Activated naive CD4-positive, alpha-beta T cell treated with anti-CD3 and anti-CD28 coated beads, Interleukin-2, amount 10 ng/mL, durations not matched to agents 7 days and 5 days (primary cell): ENCODE data around the gene FBXO47.
"Not testable (repeated sequence)": the region's sequence is repeated elsewhere in the genome, so short reads cannot be mapped to it uniquely, and the experiment has no call there.

ENCODE experiments used
- CTCF ChIA-PET: fragments of 350-600 bp; sonication (Branson Sonifier 250); formaldehyde crosslinking; loops from one replicate; lab custom pipeline; 2021; ENCODE audit warnings: antibody characterized with exemption; lab: Charles Lee
- DNase-seq: peaks from one replicate; pipeline ENCODE4 v3.0.0-alpha.2; 2020
- H3K27ac Mint-ChIP-seq: one replicate; pipeline ENCODE4 v1.8.0; 2021; ENCODE audit warnings: mild to moderate bottlenecking, moderate library complexity, mixed read lengths
- H3K27me3 Mint-ChIP-seq: one replicate; pipeline ENCODE4 v1.8.0; 2021; ENCODE audit warnings: mild to moderate bottlenecking, mixed read lengths
- H3K36me3 Mint-ChIP-seq: one replicate; pipeline ENCODE4 v1.8.0; 2021; ENCODE audit warnings: mixed read lengths
- H3K4me1 Mint-ChIP-seq: one replicate; pipeline ENCODE4 v1.8.0; 2021; ENCODE audit warnings: mixed read lengths
- H3K4me3 Mint-ChIP-seq: one replicate; pipeline ENCODE4 v1.8.0; 2021; ENCODE audit warnings: mild to moderate bottlenecking, moderate library complexity, mixed read lengths
- H3K9me3 Mint-ChIP-seq: one replicate; pipeline ENCODE4 v1.8.0; 2021; ENCODE audit warnings: mixed read lengths

The FBXO47 gene

DNA sequence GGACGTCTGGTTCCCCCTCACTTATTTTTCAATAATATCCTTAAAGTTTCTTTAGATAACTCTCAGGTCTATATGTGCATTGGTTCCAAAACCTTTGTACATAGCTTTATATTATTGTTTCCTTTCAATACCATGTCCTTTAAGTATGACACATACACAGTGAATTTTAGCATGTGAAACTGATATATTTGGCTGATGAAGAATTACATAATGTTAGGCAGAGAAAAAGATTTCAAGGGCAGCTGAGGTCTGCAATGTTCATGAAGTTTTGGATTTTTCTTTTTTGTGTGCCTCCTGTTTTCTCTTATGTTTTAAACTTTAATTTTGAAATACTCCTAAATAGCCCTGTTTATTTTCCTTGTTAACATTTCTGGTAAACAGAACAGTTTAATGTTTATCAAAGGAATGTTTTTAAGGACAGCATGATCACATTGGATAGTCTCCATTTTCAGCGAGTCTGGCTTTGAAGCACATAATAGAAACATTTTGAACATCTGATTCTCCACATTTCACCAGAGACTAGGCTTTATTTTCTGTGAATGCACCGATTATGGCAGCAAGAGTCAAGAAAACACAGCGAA, 32.9 kb upstream of the FBXO47 start:
- no peak for DNase-seq
- Mint-ChIP-seq H3K9me3 (peaks cover 24% of the 10 kb centered on the region), H3K4me1 (peaks cover 30% of the 10 kb centered on the region), H3K36me3 (peaks cover 11% of the 10 kb centered on the region), H3K27me3 (peaks cover 29% of the 10 kb centered on the region), H3K27ac (no peak overlapping the region), H3K4me3 (no peak overlapping the region)
- CTCF ChIA-PET, result interaction anchor here (0.6 to 2.0 kb wide), 3 partner anchors 17 to 153 kb away, joined by 3 to 6 read pairs (median 4); no protein-coding TSS in a partner anchor

DNA sequence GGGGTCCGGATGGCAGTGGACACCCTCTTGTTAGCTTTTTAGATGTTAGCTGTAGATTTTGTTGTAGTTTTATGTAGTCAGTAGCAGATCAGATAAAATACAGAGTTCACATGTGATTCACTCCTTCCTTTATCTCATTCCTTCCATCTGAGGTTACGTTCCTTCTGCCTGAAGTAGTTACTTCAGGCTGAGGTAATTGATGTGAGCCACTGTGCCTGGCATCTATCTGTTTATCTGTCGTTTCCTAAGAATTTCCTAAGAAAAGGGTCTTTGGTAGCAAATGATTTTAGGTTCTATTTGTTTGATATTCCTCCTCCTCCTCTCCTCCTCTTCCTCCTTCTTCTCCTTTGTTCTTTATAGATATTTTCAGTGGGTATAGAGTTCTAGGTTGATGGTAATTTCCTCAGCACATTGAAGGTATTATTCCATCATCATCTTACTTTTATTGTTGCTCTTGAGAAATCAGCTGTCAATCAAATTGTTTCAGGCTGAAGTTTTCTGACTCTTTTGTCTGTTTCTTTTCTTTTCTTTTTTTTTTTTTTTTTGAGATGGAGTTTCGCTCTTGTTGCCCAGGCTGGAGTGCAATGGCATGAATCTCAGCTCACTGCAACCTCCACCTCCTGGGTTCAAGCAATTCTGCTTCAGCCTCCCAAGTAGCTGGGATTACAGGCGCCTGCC, 29.6 kb upstream of the FBXO47 start:
- CTCF ChIA-PET, result interaction anchor here (0.9 kb wide), 1 partner anchor 14 kb away, joined by 4 read pairs; no protein-coding TSS in a partner anchor
- Mint-ChIP-seq H3K27me3 (peaks cover 23% of the 10 kb centered on the region), H3K4me3 (no peak overlapping the region), H3K36me3 (peaks cover 5% of the 10 kb centered on the region), H3K27ac (no peak overlapping the region), H3K4me1 (peaks cover 1% of the 10 kb centered on the region), H3K9me3 (peaks cover 22% of the 10 kb centered on the region)
- no peak for DNase-seq

DNA sequence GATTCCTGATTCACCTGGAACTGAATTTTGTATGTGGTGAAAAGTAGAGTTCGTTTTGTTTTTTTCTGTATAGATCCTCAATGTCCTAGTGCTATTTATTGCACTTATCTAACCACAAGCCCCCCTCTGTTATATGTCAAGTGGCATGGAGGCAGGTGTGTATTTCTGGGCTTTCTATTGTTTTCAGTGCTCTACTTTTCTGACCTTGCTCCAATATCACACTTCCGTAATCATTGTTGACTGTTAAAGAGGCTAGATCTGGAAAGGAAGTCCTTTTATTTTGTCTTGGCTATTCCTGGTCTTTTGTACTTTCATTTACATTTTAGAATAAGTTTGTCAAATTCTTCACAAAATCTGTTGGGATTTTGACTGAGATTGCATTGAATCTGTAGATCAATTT, 26.8 kb upstream of the FBXO47 start:
- H3K36me3 Mint-ChIP-seq, result peaks cover 5% of the 10 kb centered on the region
- CTCF ChIA-PET, result interaction anchor here (0.9 to 1.7 kb wide), 2 partner anchors 19 to 68 kb away, joined by 3 read pairs; no protein-coding TSS in a partner anchor
- H3K9me3 Mint-ChIP-seq, result peaks cover 22% of the 10 kb centered on the region
- H3K4me1 Mint-ChIP-seq, result no peaks in the 10 kb centered on the region
- no peak overlapping the region for H3K4me3 Mint-ChIP-seq
- no peak for DNase-seq
- peaks cover 19% of the 10 kb centered on the region for H3K27me3 Mint-ChIP-seq
- H3K27ac Mint-ChIP-seq, result no peak overlapping the region

DNA sequence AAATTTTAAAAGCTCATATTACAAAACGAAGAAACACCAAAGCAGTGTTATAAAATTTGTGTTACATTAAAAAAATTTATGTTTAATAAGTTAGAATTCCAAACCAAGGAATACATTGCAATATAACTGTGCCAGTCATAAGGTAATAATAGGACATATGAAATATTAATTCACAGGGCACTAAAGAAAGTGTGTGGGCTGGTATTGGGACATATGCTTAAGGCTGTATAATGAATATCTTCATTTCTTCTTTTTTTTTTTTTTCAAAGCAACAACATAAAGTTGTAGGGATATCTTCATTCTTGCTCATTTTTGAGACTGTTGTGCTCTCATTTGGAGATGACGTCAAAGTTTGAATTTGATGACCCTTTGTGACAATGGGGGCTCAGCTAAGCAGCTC, 17.5 kb upstream of the FBXO47 start:
- no peak for DNase-seq
- Mint-ChIP-seq H3K9me3 (no peaks in the 10 kb centered on the region), H3K36me3 (no peaks in the 10 kb centered on the region), H3K4me3 (no peak overlapping the region), H3K27me3 (peaks cover 18% of the 10 kb centered on the region), H3K4me1 (peaks cover 7% of the 10 kb centered on the region), H3K27ac (no peak overlapping the region)
- CTCF ChIA-PET, result interaction anchor here (0.6 to 5.4 kb wide), 12 partner anchors 24 to 308 kb away, joined by 3 to 144 read pairs (median 4); partner anchors contain the start of gene PLXDC1

DNA sequence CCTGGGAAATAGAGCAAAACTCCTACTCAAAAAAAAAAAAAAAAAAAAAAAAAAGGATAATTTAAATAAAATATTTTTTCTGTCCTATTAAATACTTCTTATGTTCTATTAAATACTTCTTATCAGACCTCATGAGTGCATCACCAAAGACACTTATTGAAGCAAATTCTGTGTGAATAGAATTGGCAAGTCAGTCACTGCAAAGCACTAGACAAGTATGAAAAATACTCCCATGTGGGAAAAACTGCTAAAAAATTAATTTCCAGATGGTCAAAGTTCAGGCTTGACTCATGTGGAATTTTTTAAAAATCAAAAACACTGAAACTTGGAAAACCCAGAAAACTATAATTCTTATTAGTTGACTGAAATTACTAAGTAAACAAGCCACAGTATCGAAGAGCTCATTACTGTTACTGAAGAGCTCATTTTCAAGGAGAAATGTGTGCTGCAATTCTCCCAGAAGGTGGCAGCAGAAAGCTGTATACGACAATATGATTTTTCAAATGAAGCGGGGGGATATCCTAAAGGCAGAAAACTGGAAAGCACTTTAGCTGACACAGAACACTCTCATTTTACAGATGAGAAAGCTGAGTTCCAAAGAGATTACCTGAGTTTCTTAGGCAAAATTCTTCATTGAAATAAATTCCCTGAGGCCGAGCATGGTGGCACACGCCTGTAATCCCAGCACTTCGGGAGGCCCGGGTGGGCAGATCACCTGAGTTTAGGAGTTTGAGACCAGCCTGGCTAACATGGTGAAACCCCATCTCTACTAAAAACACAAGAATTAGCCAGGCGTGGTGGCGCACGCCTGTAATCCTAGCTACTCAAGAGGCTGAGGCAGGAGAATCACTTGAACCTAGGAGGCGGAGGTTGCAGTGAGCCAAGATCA, 15.9 kb upstream of the FBXO47 start:
- DNase-seq, result peak; percentile 65
- H3K27me3 Mint-ChIP-seq, result peaks cover 14% of the 10 kb centered on the region
- no peak overlapping the region for H3K27ac Mint-ChIP-seq
- H3K36me3 Mint-ChIP-seq, result no peaks in the 10 kb centered on the region
- H3K9me3 Mint-ChIP-seq, result no peaks in the 10 kb centered on the region
- CTCF ChIA-PET, result interaction anchor here (0.6 to 5.4 kb wide), 60 partner anchors 9 to 265 kb away, joined by 3 to 144 read pairs (median 4); partner anchors contain the start of genes ARL5C, FBXO47, LASP1 and LASP1NB
- peaks cover 7% of the 10 kb centered on the region for H3K4me1 Mint-ChIP-seq
- no peak overlapping the region for H3K4me3 Mint-ChIP-seq

DNA sequence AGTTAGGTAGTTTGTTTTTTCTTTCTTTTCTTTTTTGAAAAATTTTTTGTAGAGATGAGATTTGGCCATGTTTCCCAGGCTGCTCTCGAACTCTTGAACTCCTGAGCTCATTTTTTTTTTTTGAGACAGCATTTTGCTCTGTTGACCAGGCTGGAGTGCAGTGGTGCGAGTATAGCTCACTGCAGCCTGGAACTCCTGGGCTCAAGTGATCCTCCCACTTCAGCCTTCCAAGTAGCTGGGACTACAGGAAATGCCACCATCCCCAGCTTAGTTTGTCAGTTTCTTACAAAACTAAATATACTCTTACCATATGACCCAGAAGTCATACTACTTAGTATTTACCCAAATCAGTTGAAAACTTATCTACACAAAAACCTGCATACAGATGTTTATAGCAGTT, 14.4 kb upstream of the FBXO47 start:
- H3K4me3 Mint-ChIP-seq, result no peak overlapping the region
- DNase-seq, result no peak
- CTCF ChIA-PET, result interaction anchor here (0.8 to 5.4 kb wide), 8 partner anchors 18 to 255 kb away, joined by 3 to 144 read pairs (median 4); partner anchors contain the start of gene PLXDC1
- no peaks in the 10 kb centered on the region for H3K36me3 Mint-ChIP-seq
- H3K9me3 Mint-ChIP-seq, result no peaks in the 10 kb centered on the region
- peaks cover 7% of the 10 kb centered on the region for H3K4me1 Mint-ChIP-seq
- peaks cover 10% of the 10 kb centered on the region for H3K27me3 Mint-ChIP-seq
- H3K27ac Mint-ChIP-seq, result no peak overlapping the region

DNA sequence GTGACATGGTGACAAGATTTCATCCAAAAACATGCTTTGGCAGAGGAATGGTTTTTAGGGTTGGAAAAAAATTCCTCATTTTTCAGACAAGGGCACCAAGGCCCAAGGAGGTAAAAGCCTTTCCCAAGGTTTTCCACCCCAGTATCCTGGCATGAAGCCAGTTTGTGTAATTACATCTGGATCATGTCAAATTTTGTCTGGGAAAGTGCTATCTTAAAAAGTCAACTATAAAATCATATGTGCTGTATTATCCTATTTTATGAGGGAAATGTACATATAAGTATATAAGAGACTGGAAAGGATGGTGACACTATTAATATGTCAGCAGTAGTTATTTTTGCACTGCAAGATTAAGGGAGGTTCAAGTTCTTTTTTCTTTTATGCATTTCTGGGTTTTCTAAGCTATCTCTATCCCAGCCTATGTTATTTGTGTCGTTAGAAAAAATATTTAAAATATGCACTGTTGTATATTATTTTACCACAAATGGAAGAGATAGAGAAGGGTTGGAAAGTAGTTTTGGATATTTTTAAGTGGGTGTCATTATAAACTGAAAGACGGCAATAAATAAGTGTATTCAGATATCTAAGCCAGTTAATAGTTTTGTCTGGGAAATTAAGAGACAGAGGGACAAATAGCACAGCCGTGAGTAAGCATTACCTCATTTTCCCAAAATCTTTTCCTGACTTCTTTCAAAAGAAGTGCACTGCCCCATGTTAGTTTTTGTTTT, 13.5 kb upstream of the FBXO47 start:
- peaks cover 10% of the 10 kb centered on the region for H3K27me3 Mint-ChIP-seq
- peaks cover 14% of the 10 kb centered on the region for H3K4me1 Mint-ChIP-seq
- H3K36me3 Mint-ChIP-seq, result no peaks in the 10 kb centered on the region
- no peak overlapping the region for H3K27ac Mint-ChIP-seq
- H3K9me3 Mint-ChIP-seq, result no peaks in the 10 kb centered on the region
- no peak overlapping the region for H3K4me3 Mint-ChIP-seq
- CTCF ChIA-PET, result interaction anchor here (1.2 to 5.4 kb wide), 3 partner anchors 38 to 256 kb away, joined by 3 to 144 read pairs (median 18); partner anchors contain the start of gene PLXDC1
- DNase-seq, result no peak

DNA sequence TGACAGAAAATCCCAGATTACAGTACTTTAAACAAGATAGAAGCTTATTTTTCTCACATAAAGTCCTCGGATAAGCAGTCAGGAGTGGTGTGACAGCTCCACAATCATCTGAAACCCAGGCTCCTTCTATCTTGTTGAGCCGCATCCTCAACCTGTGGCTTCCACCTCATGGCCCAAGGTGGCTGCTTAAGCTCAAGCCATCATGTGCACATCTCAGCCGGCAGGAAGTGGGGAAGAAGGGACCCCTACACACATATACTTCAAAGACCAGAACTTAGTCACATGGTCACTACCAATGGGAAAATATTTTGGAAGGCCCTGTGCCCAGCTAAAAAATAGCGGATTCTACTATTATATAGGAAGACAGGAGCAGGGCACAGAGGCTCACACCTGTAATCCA, 11.0 kb upstream of the FBXO47 start:
- peaks cover 13% of the 10 kb centered on the region for H3K4me1 Mint-ChIP-seq
- DNase-seq, result no peak
- H3K4me3 Mint-ChIP-seq, result no peak overlapping the region
- CTCF ChIA-PET, result no interaction called here
- no peak overlapping the region for H3K27ac Mint-ChIP-seq
- no peaks in the 10 kb centered on the region for H3K9me3 Mint-ChIP-seq
- peaks cover 5% of the 10 kb centered on the region for H3K27me3 Mint-ChIP-seq
- H3K36me3 Mint-ChIP-seq, result no peaks in the 10 kb centered on the region

DNA sequence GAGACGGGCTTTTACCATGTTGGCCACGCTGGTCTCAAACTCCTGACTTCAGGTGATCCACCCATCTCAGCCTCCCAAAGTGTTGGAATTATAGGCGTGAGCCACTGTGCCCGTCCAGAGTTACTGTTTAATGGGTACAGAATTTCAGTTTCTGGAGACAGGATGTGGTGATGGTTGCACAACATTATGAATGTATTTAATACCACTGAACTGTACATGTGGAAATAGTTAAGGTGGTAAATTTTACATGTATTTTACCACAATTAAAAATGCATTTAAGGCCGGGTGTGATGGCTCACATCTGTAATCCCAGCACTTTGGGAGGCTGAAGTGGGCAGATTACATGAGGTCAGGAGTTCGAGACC, 9.0 kb upstream of the FBXO47 start:
- CTCF ChIA-PET, H3K36me3 Mint-ChIP-seq, H3K4me3 Mint-ChIP-seq, H3K4me1 Mint-ChIP-seq, DNase-seq, H3K27ac Mint-ChIP-seq, H3K9me3 Mint-ChIP-seq: not testable (repeated sequence)
- H3K27me3 Mint-ChIP-seq, result peaks cover 10% of the 10 kb centered on the region

DNA sequence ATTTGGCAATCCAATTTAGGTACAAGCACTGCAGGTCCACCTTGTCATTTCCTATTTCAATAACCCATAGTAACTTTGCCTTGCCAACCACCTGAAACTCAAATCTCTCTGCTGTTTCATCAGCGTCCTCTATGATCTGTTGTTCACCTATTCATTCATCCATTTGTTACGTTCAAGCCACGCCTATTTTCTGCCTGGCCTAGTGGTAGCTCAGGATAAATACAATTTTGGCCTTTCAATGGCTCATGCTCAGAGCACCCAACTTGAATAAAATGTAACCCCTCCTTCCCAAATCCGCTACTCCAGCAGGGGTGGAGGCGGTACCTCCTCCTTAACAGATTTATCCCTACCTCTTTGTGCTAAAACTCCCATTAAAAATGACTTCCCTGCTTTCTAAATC, 3.6 kb upstream of the FBXO47 start:
- Mint-ChIP-seq H3K4me1 (peaks cover 19% of the 10 kb centered on the region), H3K9me3 (no peaks in the 10 kb centered on the region), H3K4me3 (no peak overlapping the region), H3K36me3 (no peaks in the 10 kb centered on the region), H3K27ac (no peak overlapping the region), H3K27me3 (peaks cover 21% of the 10 kb centered on the region)
- CTCF ChIA-PET, result interaction anchor here (1.2 kb wide), 1 partner anchor 46 kb away, joined by 3 read pairs; no protein-coding TSS in a partner anchor
- no peak for DNase-seq

DNA sequence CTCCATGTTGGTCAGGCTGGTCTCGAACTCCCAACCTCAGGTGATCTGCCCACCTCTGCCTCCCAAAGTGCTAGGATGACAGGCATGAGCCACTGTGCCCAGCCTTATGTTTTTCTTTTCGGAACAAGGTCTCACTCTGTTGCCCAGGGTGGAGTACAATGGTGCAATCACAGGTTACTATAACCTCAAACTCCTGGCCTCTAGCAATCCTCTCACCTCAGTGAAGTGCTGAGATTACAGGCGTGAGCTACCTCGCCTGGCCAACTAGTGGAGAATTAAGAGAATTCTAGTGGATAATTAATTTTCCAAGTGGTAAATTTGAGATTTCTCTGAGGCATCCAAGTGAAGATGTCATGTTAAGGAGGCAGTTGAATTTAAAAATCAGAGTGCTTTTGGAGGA, 2.9 kb upstream of the FBXO47 start:
- H3K4me1 Mint-ChIP-seq, result peaks cover 17% of the 10 kb centered on the region
- peaks cover 21% of the 10 kb centered on the region for H3K27me3 Mint-ChIP-seq
- no peak overlapping the region for H3K27ac Mint-ChIP-seq
- H3K4me3 Mint-ChIP-seq, result no peak overlapping the region
- H3K36me3 Mint-ChIP-seq, result no peaks in the 10 kb centered on the region
- CTCF ChIA-PET, result no interaction called here
- DNase-seq, result no peak
- H3K9me3 Mint-ChIP-seq, result no peaks in the 10 kb centered on the region

DNA sequence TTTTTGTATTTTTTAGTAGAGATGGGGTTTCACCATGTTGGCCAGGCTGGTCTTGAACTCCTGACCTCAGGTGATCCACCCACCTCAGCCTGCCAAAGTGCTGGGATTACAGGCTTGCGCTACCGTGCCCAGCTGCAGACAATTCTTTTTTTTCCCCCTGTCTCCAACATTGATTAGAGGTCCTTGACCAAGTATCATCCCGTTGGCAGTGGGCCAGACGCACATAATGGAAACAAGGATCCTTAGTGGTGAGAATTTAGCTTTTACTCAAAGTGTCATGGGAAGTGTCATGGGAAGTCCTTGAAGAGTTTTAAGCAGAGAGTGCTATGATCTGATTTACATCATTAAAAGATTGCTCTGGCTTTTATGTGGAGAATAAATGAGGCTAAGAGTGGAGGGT, 2.1 kb upstream of the FBXO47 start:
- Mint-ChIP-seq H3K36me3 (no peaks in the 10 kb centered on the region), H3K4me3 (no peak overlapping the region)

DNA sequence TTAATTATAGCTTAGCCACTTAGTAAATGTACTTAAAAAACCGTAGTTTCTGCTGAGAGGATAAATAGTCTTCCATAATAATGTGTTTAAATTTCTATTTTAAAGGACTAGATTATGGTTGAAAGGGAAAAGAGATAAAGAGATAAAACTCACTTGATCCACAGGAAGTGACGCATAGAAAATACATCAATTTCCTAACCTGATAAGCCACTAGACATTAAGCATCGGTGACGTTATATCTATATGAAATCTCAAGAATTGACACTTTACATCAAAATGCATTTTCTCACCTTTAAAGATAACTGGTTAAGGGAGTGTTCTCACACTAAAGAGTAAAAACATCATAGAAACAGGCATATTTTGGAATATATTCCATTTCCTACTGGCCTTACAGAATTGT, 5.8 kb downstream of the FBXO47 start:
- H3K36me3 Mint-ChIP-seq, result no peaks in the 10 kb centered on the region
- no peak for DNase-seq
- CTCF ChIA-PET, result interaction anchor here (1.2 kb wide), 1 partner anchor 213 kb away, joined by 3 read pairs; no protein-coding TSS in a partner anchor
- H3K27me3 Mint-ChIP-seq, result no peaks in the 10 kb centered on the region
- H3K9me3 Mint-ChIP-seq, result no peaks in the 10 kb centered on the region
- no peak overlapping the region for H3K27ac Mint-ChIP-seq
- no peak overlapping the region for H3K4me3 Mint-ChIP-seq
- peaks cover 28% of the 10 kb centered on the region for H3K4me1 Mint-ChIP-seq

More for the DNA sequence above, 2.1 kb upstream of the FBXO47 start:
- no peak overlapping the region for H3K27ac Mint-ChIP-seq
- H3K9me3 Mint-ChIP-seq, result no peaks in the 10 kb centered on the region
- CTCF ChIA-PET, result interaction anchor here (0.6 kb wide), 1 partner anchor 14 kb away, joined by 3 read pairs; no protein-coding TSS in a partner anchor
- peaks cover 17% of the 10 kb centered on the region for H3K4me1 Mint-ChIP-seq
- H3K27me3 Mint-ChIP-seq, result peaks cover 18% of the 10 kb centered on the region
- DNase-seq, result no peak
